ENCODE measurements around the gene TGM6.

GRCh38 chr20:2408111-2408510 lies 27.4 kb downstream of the TGM6 start:
- TF ChIP-seq CTCF (IDR thresholded peaks at IDR 0.05) (no peak), POLR2A (IDR thresholded peaks at IDR 0.05) (no peak)

Measured in lower leg skin (tissue), 3 donors.